HK-2 (cell line): Measurements from ENCODE around the gene BTBD10.

ENCODE experiments used
- DNase-seq: peaks from one replicate; pipeline ENCODE4 v3.0.0-alpha.2; 2018; ENCODE audit not compliant: unreplicated experiment

Gene BTBD10

GRCh38 chr11:13375798-13376197 is 87.2 kb downstream of the BTBD10 start:
- no peak for DNase-seq

GRCh38 chr11:13373216-13373615 is 89.8 kb downstream of the BTBD10 start:
- no peak for DNase-seq

GRCh38 chr11:13368041-13368446 is 95.0 kb downstream of the BTBD10 start:
- peak; percentile 28 for DNase-seq

GRCh38 chr11:13367115-13367514 is 95.9 kb downstream of the BTBD10 start:
- no peak for DNase-seq

GRCh38 chr11:13366266-13367026 is 96.6 kb downstream of the BTBD10 start:
- no peak for DNase-seq

GRCh38 chr11:13364388-13364787 is 98.6 kb downstream of the BTBD10 start:
- no peak for DNase-seq

- no peak for DNase-seq
Measured at GRCh38 chr11:13362596-13363109, 100.4 kb downstream of the BTBD10 start.

- DNase-seq, result no peak
Measured at GRCh38 chr11:13358596-13359270, 104.3 kb downstream of the BTBD10 start.

GRCh38 chr11:13357232-13357631 is 105.8 kb downstream of the BTBD10 start:
- no peak for DNase-seq

- no peak for DNase-seq
Measured at GRCh38 chr11:13355191-13355590, 107.8 kb downstream of the BTBD10 start.

GRCh38 chr11:13354335-13354734 is 108.7 kb downstream of the BTBD10 start:
- DNase-seq, result no peak

GRCh38 chr11:13352711-13353110 is 110.3 kb downstream of the BTBD10 start:
- DNase-seq, result no peak

- DNase-seq, result no peak
Measured at GRCh38 chr11:13349581-13349980, 113.4 kb downstream of the BTBD10 start.

- no peak for DNase-seq
Measured at GRCh38 chr11:13349046-13349445, 114.0 kb downstream of the BTBD10 start.

- DNase-seq, result no peak
Measured at GRCh38 chr11:13348305-13348704, 114.7 kb downstream of the BTBD10 start.

GRCh38 chr11:13347901-13348300 is 115.1 kb downstream of the BTBD10 start:
- no peak for DNase-seq

- no peak for DNase-seq
Measured at GRCh38 chr11:13346470-13346869, 116.6 kb downstream of the BTBD10 start.

- DNase-seq, result no peak
Measured at GRCh38 chr11:13344818-13345217, 118.2 kb downstream of the BTBD10 start.

- DNase-seq, result peak; percentile 53
Measured at GRCh38 chr11:13343931-13344717, 118.9 kb downstream of the BTBD10 start.

GRCh38 chr11:13343067-13343466 is 120.0 kb downstream of the BTBD10 start:
- DNase-seq, result no peak

- DNase-seq, result no peak
Measured at GRCh38 chr11:13341026-13341425, 122.0 kb downstream of the BTBD10 start.
